HEK293T (cell line): ENCODE results near the gene NEIL3.

ENCODE experiments used
- CTCF ChIA-PET: fragments of 350-600 bp; formaldehyde crosslinking; extraction: SDS; loops from one replicate; lab custom pipeline; 2021; ENCODE audit warnings: antibody characterized with exemption, inconsistent platforms; lab: Yijun Ruan, JAX
- POLR2A ChIA-PET: fragments of 350-600 bp; formaldehyde crosslinking; extraction: SDS; loops from one replicate; lab custom pipeline; 2020; ENCODE audit warnings: antibody characterized with exemption, inconsistent platforms; lab: Yijun Ruan, JAX
- DNase-seq: peaks from one replicate; pipeline ENCODE4 v3.0.0; 2012; ENCODE audit warnings: mixed read lengths; ENCODE audit errors: extremely low spot score
- ARNT ChIP-seq: fragments of 450-650 bp; IDR thresholded peaks from 2 replicates; pipeline ENCODE4 v1.6.1; 2017; ENCODE audit warnings: mild to moderate bottlenecking
- BHLHE40 ChIP-seq: fragments of 450-650 bp; IDR thresholded peaks from 2 replicates; pipeline ENCODE4 v1.6.1; 2016; ENCODE audit warnings: mild to moderate bottlenecking, moderate library complexity, borderline replicate concordance
- CTBP1 ChIP-seq: fragments of 450-650 bp; IDR thresholded peaks from 2 replicates; pipeline ENCODE4 v1.6.1; 2016; ENCODE audit warnings: borderline replicate concordance
- ELF4 ChIP-seq: fragments of 450-650 bp; IDR thresholded peaks from 2 replicates; pipeline ENCODE4 v1.6.1; 2017; ENCODE audit warnings: antibody characterized with exemption
- FOXA1 ChIP-seq: fragments of 450-650 bp; IDR thresholded peaks from 2 replicates; pipeline ENCODE4 v1.6.1; 2016; ENCODE audit warnings: mild to moderate bottlenecking
- FOXK2 ChIP-seq: fragments of 450-650 bp; IDR thresholded peaks from 2 replicates; pipeline ENCODE4 v1.6.1; 2016; ENCODE audit warnings: mild to moderate bottlenecking
- FOXM1 ChIP-seq: fragments of 450-650 bp; IDR thresholded peaks from 2 replicates; pipeline ENCODE4 v1.6.1; 2017; ENCODE audit warnings: mild to moderate bottlenecking, borderline replicate concordance
- HDGF ChIP-seq: fragments of 450-650 bp; IDR thresholded peaks from 2 replicates; pipeline ENCODE4 v1.6.1; 2017; ENCODE audit warnings: antibody characterized with exemption, borderline replicate concordance
- L3MBTL2 ChIP-seq: fragments of 450-650 bp; conservative IDR thresholded peaks from 2 replicates; pipeline ENCODE4 v1.6.1; 2016; ENCODE audit warnings: mild to moderate bottlenecking
- LEF1 ChIP-seq: fragments of 450-650 bp; IDR thresholded peaks from 2 replicates; pipeline ENCODE4 v1.6.1; 2017; ENCODE audit warnings: mild to moderate bottlenecking, borderline replicate concordance
- NFRKB ChIP-seq: fragments of 450-650 bp; IDR thresholded peaks from 2 replicates; pipeline ENCODE4 v1.6.1; 2016; ENCODE audit warnings: mild to moderate bottlenecking, moderate library complexity
- PKNOX1 ChIP-seq: fragments of 450-650 bp; IDR thresholded peaks from 2 replicates; pipeline ENCODE4 v1.6.1; 2016
- SP1 ChIP-seq: fragments of 450-650 bp; IDR thresholded peaks from 2 replicates; pipeline ENCODE4 v1.6.1; 2017
- SUZ12 ChIP-seq: fragments of 450-650 bp; IDR thresholded peaks from 2 replicates; pipeline ENCODE4 v1.6.1; 2016; ENCODE audit warnings: mild to moderate bottlenecking
- TARDBP ChIP-seq: fragments of 450-650 bp; IDR thresholded peaks from 2 replicates; pipeline ENCODE4 v1.6.1; 2016
- ZNF384 ChIP-seq: fragments of 450-650 bp; IDR thresholded peaks from 2 replicates; pipeline ENCODE4 v1.6.1; 2016

NEIL3 gene

GRCh38 chr4:177349191-177349590, 39.5 kb downstream of the NEIL3 start:
- CTCF ChIA-PET: interaction anchor here (1.0 kb wide), 1 partner anchor 99 kb away, joined by 4 read pairs; no protein-coding TSS in a partner anchor
- DNase-seq: no peak
- POLR2A ChIA-PET: no interaction called here
- no peak for TF ChIP-seq TARDBP
- no peak for TF ChIP-seq FOXA1
- no peak for TF ChIP-seq HDGF
- no peak for TF ChIP-seq FOXM1
- no peak for TF ChIP-seq L3MBTL2
- no peak for TF ChIP-seq ZNF384
- no peak for TF ChIP-seq SP1
- no peak for TF ChIP-seq ARNT
- no peak for TF ChIP-seq FOXK2
- TF ChIP-seq SUZ12: no peak
- no peak for TF ChIP-seq PKNOX1
- no peak for TF ChIP-seq ELF4
- no peak for TF ChIP-seq NFRKB
- no peak for TF ChIP-seq CTBP1
- TF ChIP-seq LEF1: no peak
- no peak for TF ChIP-seq BHLHE40

- no peak for DNase-seq
- ChIA-PET POLR2A (no interaction called here), CTCF (no interaction called here)
- no peak for TF ChIP-seq FOXA1
- TF ChIP-seq LEF1: no peak
- TF ChIP-seq ARNT: no peak
- no peak for TF ChIP-seq FOXM1
Observed at GRCh38 chr4:177351622-177352244, 42.1 kb downstream of the NEIL3 start.

- ChIA-PET POLR2A (no interaction called here), CTCF (no interaction called here)
- DNase-seq: no peak
- no peak for TF ChIP-seq L3MBTL2
- TF ChIP-seq PKNOX1: peak; percentile 3; the same call in 1 of the 2 replicates
Observed at GRCh38 chr4:177356206-177356605, 46.5 kb downstream of the NEIL3 start.

- no peak for TF ChIP-seq SP1
- TF ChIP-seq FOXK2: no peak
- no peak for TF ChIP-seq CTBP1
- no peak for TF ChIP-seq BHLHE40
- TF ChIP-seq ZNF384: no peak
- no peak for TF ChIP-seq LEF1
- no peak for TF ChIP-seq FOXM1
- no peak for TF ChIP-seq L3MBTL2
- TF ChIP-seq ELF4: no peak
- no peak for TF ChIP-seq FOXA1
- no peak for TF ChIP-seq PKNOX1
- TF ChIP-seq ARNT: no peak
- no peak for TF ChIP-seq NFRKB
- ChIA-PET CTCF (no interaction called here), POLR2A (no interaction called here)
- DNase-seq: no peak
Observed at GRCh38 chr4:177356921-177357320, 47.2 kb downstream of the NEIL3 start.

GRCh38 chr4:177367336-177367735, 57.7 kb downstream of the NEIL3 start:
- POLR2A ChIA-PET: no interaction called here
- TF ChIP-seq BHLHE40 (no peak), FOXA1 (no peak), L3MBTL2 (no peak), PKNOX1 (no peak), FOXK2 (no peak), CTBP1 (no peak), NFRKB (no peak), TARDBP (no peak), ARNT (no peak), SP1 (no peak), SUZ12 (no peak), ZNF384 (no peak), FOXM1 (no peak), ELF4 (no peak), LEF1 (no peak)
- CTCF ChIA-PET: interaction anchor here (0.6 kb wide), 1 partner anchor 38 kb away, joined by 3 read pairs; no protein-coding TSS in a partner anchor
- DNase-seq: peak; percentile 25

- no peak for DNase-seq
- POLR2A ChIA-PET: no interaction called here
- CTCF ChIA-PET: no interaction called here
- no peak for TF ChIP-seq NFRKB
- TF ChIP-seq FOXM1: no peak
- no peak for TF ChIP-seq SUZ12
- no peak for TF ChIP-seq LEF1
- TF ChIP-seq CTBP1: no peak
- no peak for TF ChIP-seq L3MBTL2
- no peak for TF ChIP-seq SP1
- TF ChIP-seq BHLHE40: no peak
- TF ChIP-seq ZNF384: no peak
- no peak for TF ChIP-seq ELF4
- no peak for TF ChIP-seq PKNOX1
- no peak for TF ChIP-seq ARNT
- TF ChIP-seq FOXA1: no peak
- TF ChIP-seq FOXK2: no peak
- TF ChIP-seq HDGF: no peak
- no peak for TF ChIP-seq TARDBP
Observed at GRCh38 chr4:177369372-177369771, 59.7 kb downstream of the NEIL3 start.
